Upper lobe of left lung (tissue), 6 donors: ENCODE data around the gene TMEM43. TPM values are rescaled to one million over a fixed set of nuclear protein-coding genes. Genes with fewer than 3 reads are reported as not detected.
A peak's percentile ranks its signal among the peaks of the same experiment; 100 is the strongest.
"Not testable (repeated sequence)": the region's sequence is repeated elsewhere in the genome, so short reads cannot be mapped to it uniquely, and the experiment has no call there.

ENCODE experiments used
- ATAC-seq, 2 donors: fragments of 200-7000 bp; cut with Tn5 transposase; one replicate each; pipeline ENCODE4 v1.9.1; 2022; ENCODE audit warnings: mild to moderate bottlenecking in 2 of 2, moderate library complexity in 2 of 2; ENCODE audit not compliant: low FRiP score in 2 of 2
- DNase-seq, 2 donors: peaks; one replicate each; pipeline ENCODE4 v3.0.0-alpha.2; 2019 to 2020
- H3K27ac ChIP-seq, 4 donors: fragments of 200-600 bp; sonication (generic); one replicate each; pipeline ENCODE4 v1.5.1; 2016 to 2019
- H3K27me3 ChIP-seq, 4 donors: fragments of 200-600 bp; sonication (generic); one replicate each; pipeline ENCODE4 v1.5.1; 2017 to 2019
- H3K36me3 ChIP-seq, 4 donors: fragments of 200-600 bp; sonication (generic); one replicate each; pipeline ENCODE4 v1.5.1; 2016 to 2019
- H3K4me1 ChIP-seq, 4 donors: fragments of 200-600 bp; sonication (generic); one replicate each; pipeline ENCODE4 v1.5.1; 2018 to 2019
- H3K4me3 ChIP-seq, 4 donors: fragments of 200-600 bp; sonication (generic); one replicate each; pipeline ENCODE4 v1.5.1; 2017 to 2019; ENCODE audit warnings: mild to moderate bottlenecking in 2 of 4, moderate library complexity in 1 of 4
- H3K9me3 ChIP-seq, 4 donors: fragments of 200-600 bp; sonication (generic); one replicate each; pipeline ENCODE4 v1.5.1; 2018 to 2019
- CTCF ChIP-seq, 6 experiments: fragments of 450-650 bp in 4 of 6; fragments of 200-600 bp in 2 of 6; sonication (generic) in 2 of 6; IDR thresholded peaks; one replicate each; pipeline ENCODE4 v1.5.1; 2016 to 2019; ENCODE audit warnings: antibody characterized with exemption in 6 of 6
- EP300 ChIP-seq, 4 donors: sonication (generic); formaldehyde crosslinking; IDR thresholded peaks; one replicate each; pipeline ENCODE4 v1.5.1; 2017; ENCODE audit warnings: antibody characterized with exemption in 4 of 4, control low read depth in 2 of 4
- POLR2A ChIP-seq, 4 donors: fragments of 450-650 bp; IDR thresholded peaks; one replicate each; pipeline ENCODE4 v1.5.1; 2016 to 2017; ENCODE audit warnings: antibody characterized with exemption in 4 of 4, mild to moderate bottlenecking in 2 of 4
- POLR2AphosphoS5 ChIP-seq, 2 donors: sonication (generic); formaldehyde crosslinking; IDR thresholded peaks; one replicate each; pipeline ENCODE4 v1.5.1; 2017; ENCODE audit warnings: antibody characterized with exemption in 2 of 2
- WGBS, 2 donors: methylation state at CpG; one replicate each; pipeline ENCODE4 v1.1.5; 2017 to 2018; 5-methylcytosine and 5-hydroxymethylcytosine counted together
- total RNA-seq, 6 donors: library from RNA; depleted of rRNA in 4 of 6; stranded (reverse); fragments of >200 nt in 4 of 6; gene quantifications; one replicate each; pipeline versions ENCODE4 v1.1.0 to v1.2.1, GENCODE V29; 2016 to 2021
- donor health status: DM: no; HTN: no; CAD: no; lungs with moderate emphysema.
- donor health status: DM: no; HTN: yes; CAD: no; lungs with severe emphysema.

Gene TMEM43
- total RNA-seq, 6 donors from 2014 or later = 48.2 to 158 (median 87.7) TPM

- Histone ChIP-seq H3K4me1 (peaks cover 9 to 32% (median 21%) of the 10 kb centered on the region in 4 donors), H3K27ac (no peak overlapping the region), H3K36me3 (peaks cover 6 to 14% (median 8%) of the 10 kb centered on the region in 4 donors), H3K27me3 (no peaks in the 10 kb centered on the region), H3K4me3 (no peak overlapping the region), H3K9me3 (no peaks in the 10 kb centered on the region)
- TF ChIP-seq EP300 (IDR thresholded peaks at IDR 0.05) (no peak), POLR2A (IDR thresholded peaks at IDR 0.05) (no peak), CTCF (IDR thresholded peaks at IDR 0.05) (no peak), POLR2AphosphoS5 (IDR thresholded peaks at IDR 0.05) (no peak)
- WGBS, 2 donors = 94 to 96% methylated on average over 11 of the region's 11 CpGs
- ATAC-seq (no peak), DNase-seq (no peak)
Observed at GRCh38 chr3:14120111-14120920, 4.5 kb upstream of the TMEM43 start.

GRCh38 chr3:14120921-14121448 lies 3.9 kb upstream of the TMEM43 start:
- H3K4me1 ChIP-seq = peaks cover 11 to 37% (median 25%) of the 10 kb centered on the region in 4 donors
- H3K27me3 ChIP-seq, DNase-seq, ATAC-seq, H3K4me3 ChIP-seq, H3K36me3 ChIP-seq, H3K27ac ChIP-seq, H3K9me3 ChIP-seq: not testable (repeated sequence)
- WGBS, 2 donors = 92% methylated on average over 2 of the region's 2 CpGs

- H3K9me3 ChIP-seq = no peaks in the 10 kb centered on the region
- no peak overlapping the region for H3K4me3 ChIP-seq
- no peak for ATAC-seq
- no peak overlapping the region for H3K27ac ChIP-seq
- DNase-seq = no peak
- no peaks in the 10 kb centered on the region for H3K27me3 ChIP-seq
- TF ChIP-seq EP300 (IDR thresholded peaks at IDR 0.05) (no peak), POLR2AphosphoS5 (IDR thresholded peaks at IDR 0.05) (no peak), POLR2A (IDR thresholded peaks at IDR 0.05) (no peak), CTCF (IDR thresholded peaks at IDR 0.05) (no peak)
- H3K4me1 ChIP-seq = peaks cover 20 to 46% (median 34%) of the 10 kb centered on the region in 4 donors
- WGBS, 2 donors = 93 to 95% methylated on average over 5 of the region's 5 CpGs
- H3K36me3 ChIP-seq = peaks cover 0 to 4% (median 0%) of the 10 kb centered on the region in 4 donors
Observed at GRCh38 chr3:14121859-14122258, 3.0 kb upstream of the TMEM43 start.

- Histone ChIP-seq H3K27ac (no peak overlapping the region), H3K9me3 (no peaks in the 10 kb centered on the region), H3K27me3 (no peaks in the 10 kb centered on the region), H3K4me3 (no peak overlapping the region), H3K36me3 (peaks cover 0 to 4% (median 0%) of the 10 kb centered on the region in 4 donors), H3K4me1 (peaks cover 23 to 50% (median 38%) of the 10 kb centered on the region in 4 donors)
- ATAC-seq (no peak), DNase-seq (no peak)
- WGBS, 2 donors = 78 to 93% methylated on average over 3 of the region's 3 CpGs
- TF ChIP-seq POLR2AphosphoS5 (IDR thresholded peaks at IDR 0.05) (no peak), POLR2A (IDR thresholded peaks at IDR 0.05) (no peak), EP300 (IDR thresholded peaks at IDR 0.05) (no peak), CTCF (IDR thresholded peaks at IDR 0.05) (no peak)
Observed at GRCh38 chr3:14122301-14122700, 2.6 kb upstream of the TMEM43 start.

GRCh38 chr3:14123308-14124222 lies 1.3 kb upstream of the TMEM43 start:
- ATAC-seq (no peak), DNase-seq (no peak)
- H3K36me3 ChIP-seq = peaks cover 0 to 13% (median 3%) of the 10 kb centered on the region in 4 donors
- peaks cover 32 to 50% (median 37%) of the 10 kb centered on the region in 4 donors for H3K4me1 ChIP-seq
- no peaks in the 10 kb centered on the region for H3K27me3 ChIP-seq
- H3K9me3 ChIP-seq = no peaks in the 10 kb centered on the region
- peak overlapping the region; percentile 90 to 98 (median 96) for H3K27ac ChIP-seq
- WGBS, 2 donors = 53 to 78% methylated on average over 9 to 15 of the region's 15 CpGs
- H3K4me3 ChIP-seq = peak overlapping the region; percentile 63 to 84 (median 75)
- TF ChIP-seq EP300 (IDR thresholded peaks at IDR 0.05) = no peak
- no peak for TF ChIP-seq POLR2AphosphoS5 (IDR thresholded peaks at IDR 0.05)
- no peak for TF ChIP-seq POLR2A (IDR thresholded peaks at IDR 0.05)
